GM21447 (cell line): ENCODE measurements around the gene MED16.
"Not testable (repeated sequence)": the region's sequence is repeated elsewhere in the genome, so short reads cannot be mapped to it uniquely, and the experiment has no call there.

Source experiments
- ATAC-seq: cut with Tn5 transposase; IDR thresholded peaks from one replicate; pipeline ENCODE4 v1.9.1; 2021; ENCODE audit not compliant: unreplicated experiment

The MED16 gene

GRCh38 chr19:889662-890295 lies 3.2 kb downstream of the MED16 start:
- no peak for ATAC-seq

- no peak for ATAC-seq
These were observed 4.2 kb downstream of the MED16 start for GRCh38 chr19:888581-889385.

DNA sequence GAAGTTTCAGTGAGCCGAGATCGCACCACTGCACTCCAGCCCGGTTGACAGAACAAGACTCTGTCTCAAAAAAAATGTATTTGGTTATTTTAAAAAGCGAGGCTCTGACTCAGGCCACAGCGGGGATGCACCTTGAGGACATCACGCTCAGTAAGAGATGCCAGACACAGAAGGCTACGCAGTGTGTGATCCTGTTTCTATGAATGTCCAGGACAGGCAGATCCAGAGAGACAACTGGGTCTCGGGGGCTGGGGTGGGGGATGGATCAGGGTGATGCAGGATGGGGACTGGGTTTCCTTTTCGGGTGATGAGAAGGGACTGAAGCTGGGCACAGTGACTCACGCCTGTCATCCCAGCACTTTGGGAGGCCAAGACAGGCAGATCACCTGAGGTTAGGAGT lies 5.4 kb downstream of the MED16 start:
- no peak for ATAC-seq

DNA sequence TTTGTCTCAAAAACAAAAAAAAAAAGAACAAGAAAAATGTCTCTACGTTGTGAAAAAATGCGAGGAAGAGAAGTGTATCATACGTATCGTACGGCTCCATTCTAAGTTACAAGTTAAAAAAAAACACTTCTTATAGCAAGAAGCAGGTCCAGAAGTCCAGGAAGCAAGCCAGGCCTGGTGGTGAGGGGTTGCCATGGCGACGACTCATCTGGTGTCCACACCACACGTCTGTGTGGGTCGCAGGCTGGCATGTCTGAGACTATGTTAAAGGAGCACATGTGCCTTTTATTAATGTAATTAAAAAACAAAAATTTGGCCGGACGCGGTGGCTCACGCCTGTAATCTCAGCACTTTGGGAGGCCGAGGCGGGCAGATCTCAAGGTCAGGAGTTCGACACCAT lies 5.9 kb downstream of the MED16 start:
- no peak for ATAC-seq

- ATAC-seq, result no peak
These were observed 7.3 kb downstream of the MED16 start for GRCh38 chr19:885536-886224.

DNA sequence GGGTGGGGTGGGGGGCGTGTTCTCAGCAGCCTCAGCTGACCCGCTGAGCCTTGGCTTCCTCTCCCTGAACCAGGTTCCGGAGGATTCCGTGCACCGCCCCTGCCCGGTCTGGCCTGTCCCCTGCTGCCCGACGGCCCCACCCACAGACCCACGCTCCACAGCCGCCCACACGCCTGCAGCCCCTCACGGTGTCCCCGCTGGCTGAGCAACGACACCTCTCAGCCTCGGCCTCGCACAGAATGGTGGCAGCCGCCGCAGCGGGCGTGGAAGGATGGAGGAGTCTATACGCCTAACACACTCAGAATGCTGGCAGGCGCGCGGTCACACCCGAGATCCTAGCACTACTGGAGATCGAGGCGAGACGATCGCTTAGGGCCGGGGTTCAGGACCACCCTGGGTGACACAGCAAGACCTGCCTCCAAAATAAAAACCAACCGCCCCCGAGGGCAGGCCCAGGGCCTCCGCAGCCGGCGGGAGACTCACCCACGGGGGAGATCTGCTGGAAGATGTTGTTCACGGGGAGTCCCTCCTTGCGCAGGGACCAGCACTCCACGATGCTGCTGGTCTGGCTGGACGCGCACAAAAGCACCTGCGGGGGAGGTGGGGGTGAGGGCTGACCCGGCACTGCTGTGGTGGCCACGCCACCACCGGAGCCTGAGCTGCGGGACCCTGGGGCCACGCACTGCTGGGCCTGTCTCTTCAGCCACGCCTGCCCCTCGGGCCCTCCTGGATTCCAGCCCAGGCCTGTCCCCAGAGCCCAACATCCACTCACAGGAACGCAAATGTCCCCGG lies 8.4 kb downstream of the MED16 start:
- no peak for ATAC-seq

GRCh38 chr19:883661-884211 lies 9.3 kb downstream of the MED16 start:
- no peak for ATAC-seq

- ATAC-seq, result no peak
These were observed 10.0 kb downstream of the MED16 start for GRCh38 chr19:882871-883497.

- ATAC-seq, result no peak
These were observed 11.5 kb downstream of the MED16 start for GRCh38 chr19:881385-882071.

GRCh38 chr19:879711-880438 lies 13.1 kb downstream of the MED16 start:
- no peak for ATAC-seq

DNA sequence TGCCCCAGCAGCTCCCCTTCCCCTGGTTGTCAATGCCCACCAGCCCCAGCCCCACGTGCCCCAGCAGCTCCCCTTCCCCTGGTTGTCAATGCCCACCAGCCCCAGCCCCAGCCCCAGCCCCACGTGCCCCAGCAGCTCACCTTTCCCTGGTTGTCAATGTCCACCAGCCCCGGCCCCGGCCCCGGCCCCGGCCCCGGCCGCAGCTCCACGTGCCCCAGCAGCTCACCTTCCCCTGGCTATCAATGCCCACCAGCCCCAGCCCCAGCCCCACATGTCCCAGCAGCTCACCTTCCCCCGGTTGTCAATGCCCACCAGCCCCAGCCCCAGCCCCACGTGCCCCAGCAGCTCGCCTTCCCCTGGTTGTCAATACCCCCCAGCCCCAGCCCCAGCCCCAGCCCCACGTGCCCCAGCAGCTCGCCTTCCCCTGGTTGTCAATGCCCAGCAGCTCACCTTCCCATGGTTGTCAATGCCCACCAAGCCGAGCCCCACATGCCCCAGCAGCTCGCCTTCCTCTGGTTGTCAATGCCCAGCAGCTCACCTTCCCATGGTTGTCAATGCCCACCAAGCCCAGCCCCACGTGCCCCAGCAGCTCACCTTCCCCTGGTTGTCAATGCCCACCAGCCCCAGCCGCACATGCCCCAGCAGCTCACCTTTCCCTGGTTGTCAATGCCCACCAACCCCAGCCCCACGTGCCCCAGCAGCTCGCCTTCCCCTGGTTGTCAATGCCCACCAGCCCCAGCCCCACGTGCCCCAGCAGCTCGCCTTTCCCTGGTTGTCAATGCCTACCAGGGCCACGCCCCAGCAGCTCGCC lies 14.0 kb downstream of the MED16 start:
- not testable (repeated sequence) for ATAC-seq

DNA sequence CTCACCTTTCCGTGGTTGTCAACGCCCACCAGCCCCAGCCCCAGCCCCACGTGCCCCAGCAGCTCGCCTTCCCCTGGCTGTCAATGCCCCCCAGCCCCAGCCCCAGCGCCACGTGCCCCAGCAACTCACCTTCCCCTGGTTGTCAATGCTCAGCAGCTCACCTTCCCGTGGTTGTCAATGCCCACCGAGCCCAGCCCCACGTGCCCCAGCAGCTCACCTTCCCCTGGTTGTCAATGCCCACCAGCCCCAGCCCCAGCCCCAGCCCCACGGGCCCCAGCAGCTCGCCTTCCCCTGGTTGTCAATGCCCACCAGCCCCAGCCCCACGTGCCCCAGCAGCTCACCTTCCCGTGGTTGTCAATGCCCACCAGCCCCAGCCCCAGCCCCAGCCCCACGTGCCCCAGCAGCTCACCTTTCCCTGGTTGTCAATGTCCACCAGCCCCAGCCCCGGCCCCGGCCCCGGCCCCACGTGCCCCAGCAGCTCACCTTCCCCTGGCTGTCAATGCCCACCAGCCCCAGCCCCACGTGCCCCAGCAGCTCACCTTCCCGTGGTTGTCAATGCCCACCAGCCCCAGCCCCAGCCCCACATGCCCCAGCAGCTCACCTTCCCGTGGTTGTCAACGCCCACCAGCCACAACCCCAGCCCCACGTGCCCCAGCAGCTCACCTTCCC lies 14.9 kb downstream of the MED16 start:
- not testable (repeated sequence) for ATAC-seq

DNA sequence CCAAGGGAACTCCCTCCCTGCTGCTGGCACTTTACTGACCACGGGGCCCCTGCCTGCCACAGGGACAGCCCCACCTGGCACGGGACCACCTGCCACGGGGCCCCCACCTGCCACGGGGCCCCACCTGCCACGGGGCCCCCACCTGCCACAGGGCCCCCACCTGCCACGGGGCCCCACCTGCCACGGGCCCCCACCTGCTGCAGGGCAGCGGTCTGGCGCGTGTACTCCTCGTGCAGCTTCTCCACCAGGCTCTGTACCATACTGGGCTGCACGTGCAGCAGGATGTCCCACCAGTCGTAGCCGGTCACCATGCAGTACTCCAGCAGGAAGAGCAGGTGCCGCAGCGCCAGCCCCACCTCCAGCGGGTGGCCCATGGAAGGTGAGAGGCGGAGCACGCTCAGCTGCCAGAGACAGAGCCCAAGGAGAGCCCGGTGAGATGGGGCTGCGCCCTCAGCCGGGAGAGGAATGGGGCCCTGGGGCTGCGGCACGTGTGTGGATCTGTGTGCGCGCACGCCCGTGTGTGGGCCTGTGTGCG lies 16.1 kb downstream of the MED16 start:
- ATAC-seq, result no peak

GRCh38 chr19:876089-876488 lies 16.9 kb downstream of the MED16 start:
- no peak for ATAC-seq

GRCh38 chr19:875265-875879 lies 17.6 kb downstream of the MED16 start:
- ATAC-seq, result no peak

GRCh38 chr19:873561-874041 lies 19.4 kb downstream of the MED16 start:
- no peak for ATAC-seq

DNA sequence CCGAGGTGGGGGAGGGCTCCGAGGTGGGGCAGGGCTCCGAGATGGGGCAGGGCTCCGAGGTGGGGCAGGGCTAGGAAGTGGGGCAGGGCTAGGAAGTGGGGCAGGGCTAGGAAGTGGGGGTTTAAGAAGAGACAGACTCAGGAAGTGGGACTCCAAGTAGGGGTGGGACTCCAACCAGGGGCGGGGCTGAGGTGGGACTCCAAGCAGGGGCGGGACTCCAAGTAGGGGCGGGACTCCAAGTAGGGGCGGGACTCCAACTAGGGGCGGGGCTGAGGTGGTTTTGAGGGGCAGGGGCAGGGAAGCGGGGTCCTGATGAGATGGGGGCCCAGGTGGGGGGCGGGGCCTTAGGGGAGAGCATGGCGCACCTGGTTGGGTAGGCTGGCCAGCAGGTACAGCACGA lies 19.9 kb downstream of the MED16 start:
- ATAC-seq, result no peak
